IMR-90 (cell line): ENCODE data around the gene SLIT3. TPM values are rescaled to one million over a fixed set of nuclear protein-coding genes. Genes with fewer than 3 reads are reported as not detected.

Experiments used
- ATAC-seq: fragments of 200-7000 bp; cut with Tn5 transposase; 2 replicates; pipeline ENCODE4 v1.9.1; 2020; ENCODE audit warnings: low read depth, mild to moderate bottlenecking, moderate library complexity
- BruUV-seq: library from RNA; stranded (reverse); fragments of 400-500 nt; replicated peaks from 2 replicates; lab custom pipeline; 2021; lab: Mats Ljungman, UMichigan
- CTCF ChIA-PET: fragments of 300-600 bp; formaldehyde crosslinking; extraction: SDS; loops from one replicate; lab custom pipeline; 2021; ENCODE audit warnings: antibody characterized with exemption; lab: Yijun Ruan, JAX
- POLR2A ChIA-PET: fragments of 300-600 bp; sonication (Branson Sonifier 250); formaldehyde crosslinking; loops from one replicate; lab custom pipeline; 2022; ENCODE audit warnings: antibody characterized with exemption; ENCODE audit not compliant: unreplicated experiment; lab: Charles Lee
- DNase-seq: peaks from one replicate; pipeline ENCODE4 v3.0.0; 2013
- H2AFZ ChIP-seq: replicated peaks from 2 replicates; pipeline ENCODE3; 2013; ENCODE audit warnings: low read length, mild to moderate bottlenecking; ENCODE audit not compliant: poor library complexity
- H2AK5ac ChIP-seq: 2 replicates; pipeline ENCODE4 v1.6.1; 2013; ENCODE audit warnings: low read depth, low read length, inconsistent platforms
- H2AK9ac ChIP-seq: replicated peaks from 2 replicates; pipeline ENCODE3; 2013; ENCODE audit warnings: mild to moderate bottlenecking, low read depth, low read length, moderate library complexity; ENCODE audit not compliant: poor library complexity
- H2BK120ac ChIP-seq: 2 replicates; pipeline ENCODE4 v1.6.1; 2013; ENCODE audit warnings: low read depth, low read length, inconsistent platforms
- H2BK15ac ChIP-seq: 3 replicates; pipeline ENCODE4 v1.6.1; 2013; ENCODE audit warnings: low read depth, low read length, inconsistent platforms
- H2BK20ac ChIP-seq: 2 replicates; pipeline ENCODE4 v1.6.1; 2013; ENCODE audit warnings: low read depth, mild to moderate bottlenecking, inconsistent platforms, low read length, moderate library complexity
- H2BK5ac ChIP-seq: 2 replicates; pipeline ENCODE4 v1.6.1; 2013; ENCODE audit warnings: mild to moderate bottlenecking, low read depth, low read length, inconsistent platforms; ENCODE audit not compliant: poor library complexity, severe bottlenecking
- H3K14ac ChIP-seq: replicated peaks from 2 replicates; pipeline ENCODE4 v1.6.1; 2013; ENCODE audit warnings: low read depth, low read length, inconsistent platforms
- H3K18ac ChIP-seq: 2 replicates; pipeline ENCODE4 v1.6.1; 2013; ENCODE audit warnings: low read depth, low read length, control low read depth
- H3K23ac ChIP-seq: 2 replicates; pipeline ENCODE4 v1.6.1; 2013; ENCODE audit warnings: low read depth, low read length, inconsistent platforms
- H3K27ac ChIP-seq: 2 replicates; pipeline ENCODE4 v1.5.1; 2013; ENCODE audit warnings: mild to moderate bottlenecking, control low read depth, low read length; ENCODE audit not compliant: insufficient read depth
- H3K27me3 ChIP-seq: 2 replicates; pipeline ENCODE4 v1.6.1; 2013; ENCODE audit warnings: low read length; ENCODE audit not compliant: control insufficient read depth, insufficient read depth
- H3K36me3 ChIP-seq: 2 replicates; pipeline ENCODE4 v1.6.1; 2013; ENCODE audit warnings: low read length, mixed read lengths; ENCODE audit not compliant: control insufficient read depth, insufficient read depth
- H3K4ac ChIP-seq: 2 replicates; pipeline ENCODE4 v1.6.1; 2013; ENCODE audit warnings: low read depth, low read length, inconsistent platforms
- H3K4me1 ChIP-seq: 2 replicates; pipeline ENCODE4 v1.6.1; 2013; ENCODE audit warnings: low read length, mixed read lengths; ENCODE audit not compliant: control insufficient read depth, insufficient read depth
- H3K4me2 ChIP-seq: 2 replicates; pipeline ENCODE4 v1.6.1; 2013; ENCODE audit warnings: low read depth, mild to moderate bottlenecking, control low read depth, low read length, moderate library complexity
- H3K4me3 ChIP-seq: 2 replicates; pipeline ENCODE4 v1.5.1; 2013; ENCODE audit warnings: low read depth, mild to moderate bottlenecking, control low read depth, low read length, moderate library complexity; ENCODE audit not compliant: insufficient read depth
- H3K56ac ChIP-seq: 2 replicates; pipeline ENCODE4 v1.6.1; 2013; ENCODE audit warnings: low read length, inconsistent platforms; ENCODE audit not compliant: insufficient read depth; ENCODE audit errors: extremely low read depth
- H3K79me1 ChIP-seq, 2 experiments: 2 replicates each; pipeline ENCODE4 v1.6.1; 2013; ENCODE audit warnings: low read length in 2 of 2, inconsistent platforms in 1 of 2, low read depth in 1 of 2
- H3K9ac ChIP-seq: 2 replicates; pipeline ENCODE4 v1.6.1; 2013; ENCODE audit warnings: low read depth, low read length, control low read depth
- H3K9me1 ChIP-seq: 2 replicates; pipeline ENCODE4 v1.6.1; 2013; ENCODE audit warnings: low read length, inconsistent platforms; ENCODE audit not compliant: insufficient read depth
- H3K9me3 ChIP-seq: 2 replicates; pipeline ENCODE4 v1.6.1; 2013; ENCODE audit warnings: low read length; ENCODE audit not compliant: control insufficient read depth, insufficient read depth
- H4K20me1 ChIP-seq: 2 replicates; pipeline ENCODE4 v1.6.1; 2013; ENCODE audit warnings: low read length, inconsistent platforms; ENCODE audit not compliant: insufficient read depth
- H4K5ac ChIP-seq: 2 replicates; pipeline ENCODE4 v1.6.1; 2013; ENCODE audit warnings: mild to moderate bottlenecking, low read depth, low read length, control low read depth
- H4K8ac ChIP-seq, 2 experiments: 2 replicates each; pipeline ENCODE4 v1.6.1; 2013; ENCODE audit warnings: low read depth in 2 of 2, low read length in 2 of 2, control low read depth in 1 of 2, inconsistent platforms in 1 of 2
- H4K91ac ChIP-seq: 2 replicates; pipeline ENCODE4 v1.6.1; 2013; ENCODE audit warnings: low read depth, low read length, inconsistent platforms; ENCODE audit not compliant: insufficient read depth
- BHLHE40 ChIP-seq: fragments of 150-350 bp; IDR thresholded peaks from 2 replicates; pipeline ENCODE4 v1.6.1; 2016; ENCODE audit warnings: mild to moderate bottlenecking, low read depth, low read length
- CEBPB ChIP-seq: IDR thresholded peaks from 2 replicates; pipeline ENCODE4 v1.6.1; 2012; ENCODE audit warnings: low read depth, low read length, improper control_type of control experiment
- CHD1 ChIP-seq: IDR thresholded peaks from 2 replicates; pipeline ENCODE4 v1.6.1; 2012; ENCODE audit warnings: low read depth, low read length, improper control_type of control experiment
- FOS ChIP-seq: fragments of 150-350 bp; IDR thresholded peaks from 2 replicates; pipeline ENCODE4 v1.6.1; 2016; ENCODE audit warnings: low read depth, low read length
- MAFK ChIP-seq: IDR thresholded peaks from 2 replicates; pipeline ENCODE4 v1.6.1; 2012; ENCODE audit warnings: low read depth, low read length, improper control_type of control experiment
- NFE2L2 ChIP-seq: fragments of 150-350 bp; IDR thresholded peaks from 2 replicates; pipeline ENCODE4 v1.6.1; 2016; ENCODE audit warnings: low read depth, mild to moderate bottlenecking, low read length
- RCOR1 ChIP-seq: IDR thresholded peaks from 2 replicates; pipeline ENCODE4 v1.6.1; 2012; ENCODE audit warnings: mild to moderate bottlenecking, low read length, improper control_type of control experiment; ENCODE audit not compliant: insufficient replicate concordance
- RFX5 ChIP-seq: IDR thresholded peaks from 2 replicates; pipeline ENCODE4 v1.8.0; 2012; ENCODE audit warnings: low read depth, mild to moderate bottlenecking, low read length, moderate library complexity
- WGBS, 2 experiments: methylation state at CpG; one replicate each; pipeline versions ENCODE4 v1.1.5 to v1.1.7; 2013; ENCODE audit warnings: missing lambda C conversion rate in 2 of 2; ENCODE audit not compliant: insufficient read length in 1 of 2; ENCODE audit errors: extremely low coverage in 2 of 2; 5-methylcytosine and 5-hydroxymethylcytosine counted together
- dilution Hi-C: fragments of 300-500 bp; cut with HindIII; formaldehyde crosslinking; loops from one replicate; pipeline ENCODE4 v1.14.3; 2018; ENCODE audit warnings: low sequenced_read_pairs; ENCODE audit not compliant: unreplicated experiment
- in situ Hi-C: fragments of 300-500 bp; cut with MboI; formaldehyde crosslinking; loops from 3 replicates; pipeline ENCODE4 v1.14.3; 2019; ENCODE audit warnings: low sequenced_read_pairs, inconsistent platforms, mixed read lengths
- intact Hi-C: fragments of 100-400 bp; cut with micrococcal nuclease; formaldehyde crosslinking; loops from 2 replicates; pipeline ENCODE4 v1.10.0; 2022
- polyA plus RNA-seq, 3 experiments: library from polyadenylated mRNA; depleted of rRNA; stranded (reverse); fragments of >200 nt; gene quantifications; 2 replicates each; pipeline ENCODE4 v1.2.3, GENCODE V29; 2012; ENCODE audit warnings: low replicate concordance in 1 of 3
- total RNA-seq: library from RNA; depleted of rRNA; stranded (reverse); fragments of >200 nt; gene quantifications from 2 replicates; pipeline ENCODE4 v1.2.3, GENCODE V29; 2012
- TF ChIP-seq, protein P1 (sequence below): conservative IDR thresholded peaks from 2 replicates; pipeline ENCODE4 v1.5.1; 2012; ENCODE audit warnings: mild to moderate bottlenecking, low read depth, low read length, improper control_type of control experiment
- TF ChIP-seq, protein P2 (sequence below): fragments of 150-350 bp; IDR thresholded peaks from 2 replicates; pipeline ENCODE4 v1.6.1; 2017; ENCODE audit warnings: mild to moderate bottlenecking, antibody characterized with exemption, low read length, low read depth
- TF ChIP-seq, protein P3 (sequence below): fragments of 150-350 bp; IDR thresholded peaks from 2 replicates; pipeline ENCODE4 v1.6.1; 2016; ENCODE audit warnings: low read depth, mild to moderate bottlenecking, low read length, moderate library complexity, borderline replicate concordance

SLIT3 gene
- total and polyA plus RNA-seq, 2 of the 4 experiments (the other 2 are of a cell fraction), result 0.18 to 0.50 TPM

DNA sequence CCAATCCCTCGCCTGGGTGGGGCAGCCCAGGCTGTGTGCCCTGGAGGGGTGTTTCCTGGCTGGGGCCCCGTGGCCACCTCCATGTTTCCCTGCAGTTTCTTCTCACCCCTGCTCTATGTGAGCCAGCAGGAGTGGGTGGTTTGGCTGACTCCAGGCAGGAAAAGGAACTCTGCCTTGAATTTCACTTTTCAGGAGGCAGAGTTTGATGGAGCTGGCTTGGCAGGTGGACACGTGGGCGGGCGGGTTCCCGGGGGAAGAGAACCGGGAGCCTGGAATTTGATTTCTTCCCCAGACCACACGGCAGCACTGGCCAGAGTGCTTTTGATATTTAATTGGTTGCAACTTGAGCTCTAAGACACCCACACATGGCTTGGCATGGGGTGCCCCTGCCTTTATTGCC is 601.9 kb downstream of the SLIT3 start:
- intact Hi-C loops (no loop called here), dilution Hi-C loops (no loop called here), in situ Hi-C loops (loop anchor here (25.0 kb wide), 1 partner anchor 863 kb away; no protein-coding TSS in a partner anchor)
- Histone ChIP-seq H3K4me3 (no peak overlapping the region), H3K4ac (no peak overlapping the region), H3K9me1 (no peaks in the 10 kb centered on the region), H3K56ac (no peak overlapping the region), H3K9me3 (no peaks in the 10 kb centered on the region), H3K79me1 (no peaks in the 10 kb centered on the region), H3K27ac (no peak overlapping the region), H2BK20ac (no peak overlapping the region), H2BK15ac (no peak overlapping the region), H2BK5ac (no peak overlapping the region), H4K20me1 (no peaks in the 10 kb centered on the region), H2BK120ac (no peak overlapping the region), H3K18ac (no peak overlapping the region), H3K4me1 (no peaks in the 10 kb centered on the region), H3K14ac (no peak overlapping the region), H3K4me2 (no peak overlapping the region), H3K9ac (no peak overlapping the region), H4K8ac (no peak overlapping the region), H4K91ac (no peak overlapping the region), H2AK9ac (no peak overlapping the region), H2AFZ (no peak overlapping the region), H2AK5ac (no peak overlapping the region), H3K23ac (no peak overlapping the region), H4K5ac (no peak overlapping the region), H3K36me3 (no peaks in the 10 kb centered on the region), H3K27me3 (peaks cover 4% of the 10 kb centered on the region; the same call in 1 of the 2 replicates)
- no peak for DNase-seq
- no peak for TF ChIP-seq RFX5
- no peak for TF ChIP-seq RCOR1
- TF ChIP-seq, protein P1, sequence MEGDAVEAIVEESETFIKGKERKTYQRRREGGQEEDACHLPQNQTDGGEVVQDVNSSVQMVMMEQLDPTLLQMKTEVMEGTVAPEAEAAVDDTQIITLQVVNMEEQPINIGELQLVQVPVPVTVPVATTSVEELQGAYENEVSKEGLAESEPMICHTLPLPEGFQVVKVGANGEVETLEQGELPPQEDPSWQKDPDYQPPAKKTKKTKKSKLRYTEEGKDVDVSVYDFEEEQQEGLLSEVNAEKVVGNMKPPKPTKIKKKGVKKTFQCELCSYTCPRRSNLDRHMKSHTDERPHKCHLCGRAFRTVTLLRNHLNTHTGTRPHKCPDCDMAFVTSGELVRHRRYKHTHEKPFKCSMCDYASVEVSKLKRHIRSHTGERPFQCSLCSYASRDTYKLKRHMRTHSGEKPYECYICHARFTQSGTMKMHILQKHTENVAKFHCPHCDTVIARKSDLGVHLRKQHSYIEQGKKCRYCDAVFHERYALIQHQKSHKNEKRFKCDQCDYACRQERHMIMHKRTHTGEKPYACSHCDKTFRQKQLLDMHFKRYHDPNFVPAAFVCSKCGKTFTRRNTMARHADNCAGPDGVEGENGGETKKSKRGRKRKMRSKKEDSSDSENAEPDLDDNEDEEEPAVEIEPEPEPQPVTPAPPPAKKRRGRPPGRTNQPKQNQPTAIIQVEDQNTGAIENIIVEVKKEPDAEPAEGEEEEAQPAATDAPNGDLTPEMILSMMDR, result no peak
- TF ChIP-seq, protein P2, sequence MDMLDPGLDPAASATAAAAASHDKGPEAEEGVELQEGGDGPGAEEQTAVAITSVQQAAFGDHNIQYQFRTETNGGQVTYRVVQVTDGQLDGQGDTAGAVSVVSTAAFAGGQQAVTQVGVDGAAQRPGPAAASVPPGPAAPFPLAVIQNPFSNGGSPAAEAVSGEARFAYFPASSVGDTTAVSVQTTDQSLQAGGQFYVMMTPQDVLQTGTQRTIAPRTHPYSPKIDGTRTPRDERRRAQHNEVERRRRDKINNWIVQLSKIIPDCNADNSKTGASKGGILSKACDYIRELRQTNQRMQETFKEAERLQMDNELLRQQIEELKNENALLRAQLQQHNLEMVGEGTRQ, result no peak
- no peak for TF ChIP-seq CHD1
- no peak for TF ChIP-seq CEBPB
- no peak for TF ChIP-seq NFE2L2
- TF ChIP-seq, protein P3, sequence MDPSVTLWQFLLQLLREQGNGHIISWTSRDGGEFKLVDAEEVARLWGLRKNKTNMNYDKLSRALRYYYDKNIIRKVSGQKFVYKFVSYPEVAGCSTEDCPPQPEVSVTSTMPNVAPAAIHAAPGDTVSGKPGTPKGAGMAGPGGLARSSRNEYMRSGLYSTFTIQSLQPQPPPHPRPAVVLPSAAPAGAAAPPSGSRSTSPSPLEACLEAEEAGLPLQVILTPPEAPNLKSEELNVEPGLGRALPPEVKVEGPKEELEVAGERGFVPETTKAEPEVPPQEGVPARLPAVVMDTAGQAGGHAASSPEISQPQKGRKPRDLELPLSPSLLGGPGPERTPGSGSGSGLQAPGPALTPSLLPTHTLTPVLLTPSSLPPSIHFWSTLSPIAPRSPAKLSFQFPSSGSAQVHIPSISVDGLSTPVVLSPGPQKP, result no peak
- TF ChIP-seq BHLHE40, result no peak
- TF ChIP-seq FOS, result no peak
- TF ChIP-seq MAFK, result no peak
- BruUV-seq, result no TSS peak
- no peak for ATAC-seq
- ChIA-PET CTCF (no interaction called here), POLR2A (no interaction called here)
- WGBS, 2 experiments, result no CpG with 5 or more reads among the region's 8 CpGs
